H1 (cell line): ENCODE results near the gene NEK9. TPM values are rescaled to one million over a fixed set of nuclear protein-coding genes. Genes with fewer than 3 reads are reported as not detected.

Source experiments
- CTCF ChIA-PET: fragments of 300-600 bp; sonication (Branson Sonifier 250); formaldehyde crosslinking; loops from one replicate; lab custom pipeline; 2021; ENCODE audit not compliant: partially characterized antibody; lab: Charles Lee
- POLR2A ChIA-PET: fragments of 300-600 bp; sonication (Branson Sonifier 250); formaldehyde crosslinking; loops from one replicate; lab custom pipeline; 2021; ENCODE audit warnings: inconsistent platforms; ENCODE audit not compliant: partially characterized antibody; lab: Charles Lee
- DNase-seq, 2 experiments: peaks; one replicate each; pipeline versions ENCODE4 v3.0.0 to v3.0.0-alpha.2; 2010 to 2022; ENCODE audit warnings: low spot score in 2 of 2, low read depth in 1 of 2, mixed read lengths in 1 of 2
- FAIRE-seq: peaks from 2 replicates; lab custom pipeline; 2011; peaks lifted over from hg19 to GRCh38; lab: Jason Lieb, UNC
- H2AFZ ChIP-seq: 2 replicates; pipeline ENCODE4 v1.8.1; 2012; ENCODE audit warnings: low read length, inconsistent platforms
- H2AK5ac ChIP-seq: 2 replicates; pipeline ENCODE4 v1.6.1; 2013; ENCODE audit warnings: low read depth, low read length
- H2BK120ac ChIP-seq: replicated peaks from 2 replicates; pipeline ENCODE3; 2013; ENCODE audit warnings: low read depth, low read length, inconsistent platforms
- H2BK12ac ChIP-seq: 2 replicates; pipeline ENCODE4 v1.6.1; 2013; ENCODE audit warnings: low read depth, low read length
- H2BK15ac ChIP-seq: 2 replicates; pipeline ENCODE4 v1.6.1; 2013; ENCODE audit warnings: low read length
- H2BK20ac ChIP-seq: 2 replicates; pipeline ENCODE4 v1.6.1; 2013; ENCODE audit warnings: low read length
- H2BK5ac ChIP-seq: 2 replicates; pipeline ENCODE4 v1.6.1; 2013; ENCODE audit warnings: low read depth, low read length
- H3K14ac ChIP-seq: 2 replicates; pipeline ENCODE4 v1.6.1; 2013; ENCODE audit warnings: inconsistent platforms; ENCODE audit not compliant: insufficient read length
- H3K18ac ChIP-seq: 2 replicates; pipeline ENCODE4 v1.6.1; 2013; ENCODE audit warnings: low read length; ENCODE audit errors: extremely low read depth
- H3K23ac ChIP-seq: 2 replicates; pipeline ENCODE4 v1.6.1; 2013; ENCODE audit warnings: inconsistent platforms; ENCODE audit not compliant: insufficient read length
- H3K23me2 ChIP-seq: 2 replicates; pipeline ENCODE4 v1.6.1; 2013; ENCODE audit warnings: low read depth, low read length
- H3K27ac ChIP-seq: 2 replicates; pipeline ENCODE4 v1.6.1; 2011; ENCODE audit warnings: low read depth, low read length, inconsistent platforms
- H3K27me3 ChIP-seq, 4 experiments: replicated peaks in 1 of 4; 1 replicate in 1 of 4; 2 replicates in 3 of 4; pipeline versions ENCODE4 v1.6.1 to v1.8.1; 2011 to 2013; ENCODE audit warnings: low read length in 3 of 4, mild to moderate bottlenecking in 3 of 4, inconsistent platforms in 2 of 4, mixed read lengths in 2 of 4, moderate library complexity in 1 of 4; ENCODE audit not compliant: control insufficient read depth in 3 of 4, insufficient read depth in 3 of 4; ENCODE audit errors: extremely low read depth in 1 of 4
- H3K36me3 ChIP-seq, 4 experiments: 2 replicates each; pipeline versions ENCODE4 v1.6.1 to v1.8.1; 2011 to 2013; ENCODE audit warnings: mild to moderate bottlenecking in 4 of 4, low read length in 3 of 4, moderate library complexity in 2 of 4, control low read depth in 1 of 4, inconsistent platforms in 1 of 4; ENCODE audit not compliant: insufficient read depth in 4 of 4, control insufficient read depth in 2 of 4
- H3K4ac ChIP-seq: replicated peaks from 2 replicates; pipeline ENCODE3; 2013; ENCODE audit warnings: low read length, low read depth, mixed read lengths, inconsistent platforms; ENCODE audit not compliant: insufficient read length
- H3K4me1 ChIP-seq, 4 experiments: replicated peaks in 1 of 4; 1 replicate in 1 of 4; 2 replicates in 3 of 4; pipeline versions ENCODE4 v1.6.1 to v1.8.1; 2011 to 2013; ENCODE audit warnings: low read length in 3 of 4, inconsistent platforms in 2 of 4, mixed read lengths in 1 of 4; ENCODE audit not compliant: insufficient read depth in 4 of 4, control insufficient read depth in 3 of 4
- H3K4me2 ChIP-seq, 2 experiments: 2 replicates each; pipeline versions ENCODE4 v1.6.1 to v1.8.1; 2011 to 2013; ENCODE audit warnings: low read depth in 2 of 2, low read length in 2 of 2, control low read depth in 1 of 2, inconsistent platforms in 1 of 2, mild to moderate bottlenecking in 1 of 2; ENCODE audit not compliant: insufficient read depth in 1 of 2
- H3K4me3 ChIP-seq, 4 experiments: fragments of 200-600, 300-600 bp in 1 of 4; sonication (generic), shearing (Covaris generic), sonication (Bioruptor Twin) in 1 of 4; 2 replicates each; pipeline versions ENCODE4 v1.5.1 to v1.8.1; 2011 to 2016; ENCODE audit warnings: low read length in 4 of 4, low read depth in 3 of 4, control low read depth in 2 of 4, inconsistent platforms in 2 of 4, mild to moderate bottlenecking in 2 of 4, mixed read lengths in 1 of 4, moderate library complexity in 1 of 4; ENCODE audit not compliant: insufficient read depth in 2 of 4; ENCODE audit errors: extremely low read depth in 1 of 4
- H3K56ac ChIP-seq: replicated peaks from 2 replicates; pipeline ENCODE3; 2013; ENCODE audit warnings: low read depth, mild to moderate bottlenecking, mixed read lengths, low read length, inconsistent platforms; ENCODE audit not compliant: insufficient read length
- H3K79me1 ChIP-seq: 2 replicates; pipeline ENCODE4 v1.6.1; 2013; ENCODE audit warnings: low read depth, low read length, control low read depth
- H3K79me2 ChIP-seq, 2 experiments: 2 replicates each; pipeline versions ENCODE4 v1.6.1 to v1.8.1; 2012 to 2013; ENCODE audit warnings: low read length in 2 of 2, mild to moderate bottlenecking in 2 of 2, inconsistent platforms in 1 of 2; ENCODE audit not compliant: insufficient read depth in 2 of 2, control insufficient read depth in 1 of 2
- H3K9ac ChIP-seq, 4 experiments: replicated peaks in 1 of 4; 1 replicate in 1 of 4; 2 replicates in 3 of 4; pipeline versions ENCODE4 v1.6.1 to v1.8.1; 2011 to 2013; ENCODE audit warnings: low read depth in 3 of 4, low read length in 3 of 4, control low read depth in 2 of 4, mild to moderate bottlenecking in 2 of 4, moderate library complexity in 2 of 4, inconsistent platforms in 1 of 4; ENCODE audit errors: extremely low read depth in 1 of 4
- H3K9me3 ChIP-seq, 2 experiments: 2 replicates each; pipeline versions ENCODE4 v1.6.1 to v1.8.1; 2012 to 2013; ENCODE audit warnings: mild to moderate bottlenecking in 2 of 2, moderate library complexity in 2 of 2, control low read depth in 1 of 2, inconsistent platforms in 1 of 2, low read depth in 1 of 2, low read length in 1 of 2, mixed read lengths in 1 of 2; ENCODE audit not compliant: insufficient read depth in 2 of 2
- H4K20me1 ChIP-seq, 2 experiments: replicated peaks in 1 of 2; 2 replicates each; pipeline versions ENCODE3 to v1.8.1; 2011 to 2013; ENCODE audit warnings: inconsistent platforms in 2 of 2, low read length in 2 of 2, mild to moderate bottlenecking in 1 of 2; ENCODE audit not compliant: insufficient read depth in 2 of 2, control insufficient read depth in 1 of 2
- H4K5ac ChIP-seq: 2 replicates; pipeline ENCODE4 v1.6.1; 2013; ENCODE audit warnings: low read length, low read depth, mixed read lengths, inconsistent platforms; ENCODE audit not compliant: insufficient read length
- H4K8ac ChIP-seq: 2 replicates; pipeline ENCODE4 v1.8.0; 2013; ENCODE audit warnings: mild to moderate bottlenecking, moderate library complexity, low read length, inconsistent platforms; ENCODE audit not compliant: insufficient read depth; ENCODE audit errors: extremely low read depth
- H4K91ac ChIP-seq: replicated peaks from 2 replicates; pipeline ENCODE3; 2013; ENCODE audit warnings: low read length, mixed read lengths, inconsistent platforms; ENCODE audit not compliant: insufficient read length
- JUND ChIP-seq: IDR thresholded peaks from 2 replicates; pipeline ENCODE4 v1.6.1; 2011; ENCODE audit warnings: mild to moderate bottlenecking, improper control_type of control experiment, low read length
- POLR2AphosphoS5 ChIP-seq: IDR thresholded peaks from 2 replicates; pipeline ENCODE4 v1.6.1; 2011; ENCODE audit warnings: low read depth, low read length
- SIN3A ChIP-seq, 2 experiments: IDR thresholded peaks in 1 of 2; conservative IDR thresholded peaks in 1 of 2; 2 replicates each; pipeline ENCODE4 v1.6.1; 2011 to 2012; ENCODE audit warnings: low read length in 2 of 2, improper control_type of control experiment in 1 of 2, low read depth in 1 of 2, mild to moderate bottlenecking in 1 of 2
- WGBS, 2 experiments: shearing (Covaris generic) in 1 of 2; methylation state at CpG; one replicate each; pipeline versions ENCODE4 v1.1.6 to v1.1.7; 2013 to 2015; ENCODE audit warnings: low lambda C conversion rate in 2 of 2, mixed read lengths in 2 of 2, inconsistent platforms in 1 of 2, low coverage in 1 of 2, missing lambda C conversion rate in 1 of 2; ENCODE audit not compliant: insufficient replicate concordance in 2 of 2, insufficient coverage in 1 of 2, insufficient read length in 1 of 2; ENCODE audit errors: extremely low coverage in 1 of 2, missing lambda C conversion rate in 1 of 2; 5-methylcytosine and 5-hydroxymethylcytosine counted together
- polyA plus RNA-seq, 7 experiments: library from polyadenylated mRNA; depleted of rRNA in 3 of 7; stranded (reverse) in 5 of 7; unstranded in 2 of 7; fragments of >200 nt in 5 of 7; fragments of 200-250 nt in 2 of 7; gene quantifications; 1 replicate in 5 of 7; 2 replicates in 1 of 7; 4 replicates in 1 of 7; pipeline versions ENCODE4 v1.2.1 to v1.2.3, GENCODE V29; 2011 to 2013; ENCODE audit warnings: missing spikeins in 2 of 7, mixed read lengths in 2 of 7
- total RNA-seq: library from RNA; stranded (reverse); fragmentation: NEBNext Ultra II Directional; extraction: Animal tissue kit (Norgen Biotek cat#: 25700); gene quantifications from 2 replicates; pipeline ENCODE4 v1.2.1, GENCODE V29; 2021

NEK9 gene
- total and polyA plus RNA-seq, 2 of the 8 experiments (the other 6 are each of a cell fraction or from before 2014, with no cell fraction given), result 16.0 to 43.6 TPM

GRCh38 chr14:75174066-75174465 lies 47.2 kb upstream of the NEK9 start:
- H4K5ac ChIP-seq, result no peak overlapping the region
- peaks cover 3 to 9% of the 10 kb centered on the region in 2 experiments for H4K20me1 ChIP-seq
- H3K23ac ChIP-seq, result no peak overlapping the region
- H3K79me2 ChIP-seq, result peaks cover 20 to 66% of the 10 kb centered on the region in 2 experiments
- no peaks in the 10 kb centered on the region for H3K4me1 ChIP-seq
- 91% methylated on average over 2 of the region's 2 CpGs; no CpG with 5 or more reads in 1 of the 2 experiments for WGBS, 2 experiments
- H2AFZ ChIP-seq, result no peak overlapping the region
- ChIA-PET CTCF (interaction anchor here (0.8 to 2.6 kb wide), 3 partner anchors 14 to 134 kb away, joined by 3 to 9 read pairs (median 4); no protein-coding TSS in a partner anchor), POLR2A (interaction anchor here (0.7 to 1.5 kb wide), 3 partner anchors 84 to 108 kb away, joined by 3 to 6 read pairs (median 3); partner anchors contain the start of gene FOS)
- FAIRE-seq (no peak), DNase-seq (no peak)
- no peak overlapping the region for H4K91ac ChIP-seq
- H3K14ac ChIP-seq, result no peak overlapping the region
- no peak overlapping the region for H3K18ac ChIP-seq
- no peak overlapping the region for H2BK20ac ChIP-seq
- H3K4me3 ChIP-seq, result no peak overlapping the region
- H3K4me2 ChIP-seq, result no peak overlapping the region
- no peak overlapping the region for H2BK12ac ChIP-seq
- no peak overlapping the region for H3K9ac ChIP-seq
- no peak overlapping the region for H4K8ac ChIP-seq
- no peak overlapping the region for H2BK120ac ChIP-seq
- no peak overlapping the region for H3K27ac ChIP-seq
- H3K23me2 ChIP-seq, result no peaks in the 10 kb centered on the region; the same call in 1 of the 2 replicates
- H3K56ac ChIP-seq, result no peak overlapping the region
- H2BK15ac ChIP-seq, result no peak overlapping the region
- peaks cover 6% of the 10 kb centered on the region; the same call in 1 of the 2 replicates for H3K79me1 ChIP-seq
- no peak overlapping the region for H2BK5ac ChIP-seq
- no peaks in the 10 kb centered on the region for H3K9me3 ChIP-seq
- H3K27me3 ChIP-seq, result no peaks in the 10 kb centered on the region
- no peak overlapping the region for H3K4ac ChIP-seq
- H2AK5ac ChIP-seq, result no peak overlapping the region
- H3K36me3 ChIP-seq, result no peaks in the 10 kb centered on the region
- TF ChIP-seq SIN3A (conservative IDR thresholded peaks at IDR 0.05 in 1 of 2, IDR thresholded peaks at IDR 0.05 in 1 of 2; ENCODE audit: low read depth in 1 of 2, low read length in 2 of 2) (no peak), POLR2AphosphoS5 (no peak), JUND (no peak)
